SU-DHL-6 (cell line): Measurements from ENCODE around the gene PTBP3.

Experiments used
- CTCF ChIP-seq: fragments of 200-600 bp; sonication (generic); IDR thresholded peaks from one replicate; pipeline ENCODE4 v1.5.1; 2017; ENCODE audit warnings: antibody characterized with exemption, mild to moderate bottlenecking, low read length, moderate library complexity; ENCODE audit not compliant: insufficient read depth, poor library complexity, severe bottlenecking
- EZH2phosphoT487 ChIP-seq: fragments of 200-600 bp; sonication (generic), shearing (Covaris generic); conservative IDR thresholded peaks from 2 replicates; pipeline ENCODE4 v1.6.1; 2018; ENCODE audit warnings: mild to moderate bottlenecking, antibody characterized with exemption, low read length, moderate library complexity, mixed read lengths

- TF ChIP-seq CTCF (no peak), EZH2phosphoT487 (no peak)
Measured at GRCh38 chr9:112337547-112337946, 4.1 kb upstream of the PTBP3 start.
